ENCODE data around the gene COQ3. TPM values are rescaled to one million over a fixed set of nuclear protein-coding genes. Genes with fewer than 3 reads are reported as not detected.
A peak's percentile ranks its signal among the peaks of the same experiment; 100 is the strongest.

COQ3 gene
- total and polyA plus RNA-seq, 4 donors, result 3.8 to 9.4 (median 8.0) TPM

DNA sequence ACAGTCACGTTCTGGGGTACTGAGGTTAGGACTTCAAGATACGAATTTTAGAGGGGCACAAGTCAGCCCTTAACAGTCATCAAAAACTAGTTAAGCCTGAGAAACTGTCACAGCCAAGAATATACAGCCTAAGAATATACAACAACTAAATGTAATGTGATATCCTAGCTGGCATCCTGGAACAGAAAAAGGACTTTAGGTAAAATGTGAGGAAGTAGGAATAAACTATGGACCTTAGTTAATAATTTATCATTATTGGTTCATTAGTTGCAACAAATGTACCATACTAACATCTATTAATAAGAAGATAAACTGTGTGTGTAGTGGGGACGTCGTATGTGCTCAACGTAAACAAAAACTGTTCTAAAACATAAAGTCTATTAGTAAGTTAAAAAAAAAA lies 30.0 kb upstream of the COQ3 start:
- H3K9ac ChIP-seq (ENCODE audit: low read depth in 1 of 2, low read length in 2 of 2), result peak overlapping the region; percentile 93 to 95
- 27% methylated on average over 5 of the region's 5 CpGs for WGBS
- H3K9me3 ChIP-seq (ENCODE audit: control insufficient read depth in 4 of 4, low read length in 3 of 4), result no peaks in the 10 kb centered on the region
- peaks cover 3 to 45% (median 37%) of the 10 kb centered on the region in 4 donors for H3K4me1 ChIP-seq (ENCODE audit: control insufficient read depth in 4 of 4, insufficient read depth in 4 of 4, low read length in 3 of 4)
- no peak for DNase-seq (ENCODE audit: low spot score)
- no peaks in the 10 kb centered on the region for H3K36me3 ChIP-seq (ENCODE audit: control insufficient read depth in 4 of 4, insufficient read depth in 3 of 4, low read depth in 1 of 4, low read length in 3 of 4)
- TF ChIP-seq JUND (IDR thresholded peaks at IDR 0.05), result no peak
- no peak for TF ChIP-seq FOXA2 (IDR thresholded peaks at IDR 0.05)
- TF ChIP-seq NR2F2 (IDR thresholded peaks at IDR 0.05), result no peak
- TF ChIP-seq RXRA (IDR thresholded peaks at IDR 0.05), result no peak
- peak; percentile 50 to 51 for TF ChIP-seq HNF4A (conservative IDR thresholded peaks at IDR 0.05)
- TF ChIP-seq RAD21 (IDR thresholded peaks at IDR 0.05), result no peak
- no peak for TF ChIP-seq CTCF (IDR thresholded peaks at IDR 0.05; ENCODE audit: low read depth, low read length, missing input control)
- TF ChIP-seq YY1 (IDR thresholded peaks at IDR 0.05), result no peak
- TF ChIP-seq FOXA1 (IDR thresholded peaks at IDR 0.05), result no peak
- no peak for TF ChIP-seq EGR1 (IDR thresholded peaks at IDR 0.05; ENCODE audit: low read depth in 2 of 2)
- TF ChIP-seq SP1 (IDR thresholded peaks at IDR 0.05), result peak; percentile 50
- TF ChIP-seq GABPA (IDR thresholded peaks at IDR 0.05 in 1 of 2, conservative IDR thresholded peaks at IDR 0.05 in 1 of 2), result no peak
- H3K27ac ChIP-seq (ENCODE audit: low read depth in 1 of 2, low read length in 2 of 2), result peak overlapping the region; percentile 97
- no peaks in the 10 kb centered on the region for H3K27me3 ChIP-seq (ENCODE audit: control insufficient read depth in 4 of 4, insufficient read depth in 4 of 4, low read length in 3 of 4)
- peak overlapping the region; percentile 60 to 94 (median 75) for H3K4me3 ChIP-seq (ENCODE audit: low read depth in 1 of 3, low read length in 3 of 3)

DNA sequence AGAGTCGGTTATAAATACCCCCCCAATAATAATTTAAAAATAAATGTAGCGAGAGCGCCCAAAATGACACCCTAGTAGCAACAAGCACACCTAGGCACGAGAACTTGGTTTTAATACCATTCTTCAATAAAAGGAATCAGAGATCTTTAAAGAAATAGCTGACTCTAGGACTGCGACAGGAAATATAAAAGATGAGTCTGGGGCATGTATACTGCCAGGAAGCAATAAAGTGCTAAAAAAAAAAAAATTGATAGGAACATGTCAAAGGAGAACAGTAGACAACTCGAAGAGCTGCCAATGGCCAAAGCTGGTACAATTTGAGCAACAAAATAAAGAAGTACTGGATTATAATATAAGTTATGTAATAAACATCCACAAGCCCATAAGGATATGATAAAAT lies 28.9 kb upstream of the COQ3 start:
- Histone ChIP-seq H3K4me1 (ENCODE audit: control insufficient read depth in 4 of 4, insufficient read depth in 4 of 4, low read length in 3 of 4) (peaks cover 3 to 45% (median 37%) of the 10 kb centered on the region in 4 donors), H3K9me3 (ENCODE audit: control insufficient read depth in 4 of 4, low read length in 3 of 4) (no peaks in the 10 kb centered on the region), H3K27ac (ENCODE audit: low read depth in 1 of 2, low read length in 2 of 2) (no peak overlapping the region), H3K27me3 (ENCODE audit: control insufficient read depth in 4 of 4, insufficient read depth in 4 of 4, low read length in 3 of 4) (no peaks in the 10 kb centered on the region), H3K9ac (ENCODE audit: low read depth in 1 of 2, low read length in 2 of 2) (no peak overlapping the region), H3K36me3 (ENCODE audit: control insufficient read depth in 4 of 4, insufficient read depth in 3 of 4, low read depth in 1 of 4, low read length in 3 of 4) (no peaks in the 10 kb centered on the region), H3K4me3 (ENCODE audit: low read depth in 1 of 3, low read length in 3 of 3) (no peak overlapping the region)
- TF ChIP-seq YY1 (IDR thresholded peaks at IDR 0.05) (no peak), ZBTB33 (IDR thresholded peaks at IDR 0.05) (no peak), EGR1 (IDR thresholded peaks at IDR 0.05; ENCODE audit: low read depth in 2 of 2) (no peak), CTCF (IDR thresholded peaks at IDR 0.05; ENCODE audit: low read depth, low read length, missing input control) (no peak), FOXA2 (IDR thresholded peaks at IDR 0.05) (no peak)
- DNase-seq (ENCODE audit: low spot score), result no peak
- 84% methylated on average over 6 of the region's 6 CpGs for WGBS
